Aorta (tissue), 5 donors: ENCODE data around the gene ARRB2. TPM values are rescaled to one million over a fixed set of nuclear protein-coding genes. Genes with fewer than 3 reads are reported as not detected.

Experiments
- ATAC-seq: fragments of 200-7000 bp; cut with Tn5 transposase; one replicate; pipeline ENCODE4 v1.9.1; 2022; ENCODE audit warnings: moderate library complexity; ENCODE audit not compliant: low FRiP score
- DNase-seq, 2 donors: peaks; one replicate each; pipeline ENCODE4 v3.0.0-alpha.2; 2020
- H3K27ac ChIP-seq, 2 donors: one replicate each; pipeline ENCODE4 v1.5.1; 2013; ENCODE audit warnings: low read length in 2 of 2, mild to moderate bottlenecking in 2 of 2, moderate library complexity in 2 of 2, control low read depth in 1 of 2, inconsistent platforms in 1 of 2, low read depth in 1 of 2
- H3K27me3 ChIP-seq, 2 donors: one replicate each; pipeline ENCODE4 v1.6.1; 2013; ENCODE audit warnings: control low read depth in 1 of 2, low read length in 1 of 2, mild to moderate bottlenecking in 1 of 2, moderate library complexity in 1 of 2; ENCODE audit not compliant: insufficient read depth in 2 of 2, control insufficient read depth in 1 of 2
- H3K36me3 ChIP-seq, 2 donors: one replicate each; pipeline ENCODE4 v1.6.1; 2013; ENCODE audit warnings: control low read depth in 1 of 2, low read length in 1 of 2, mild to moderate bottlenecking in 1 of 2; ENCODE audit not compliant: insufficient read depth in 2 of 2, control insufficient read depth in 1 of 2
- H3K4me1 ChIP-seq, 2 donors: one replicate each; pipeline ENCODE4 v1.6.1; 2013; ENCODE audit warnings: low read length in 2 of 2, control low read depth in 1 of 2, mild to moderate bottlenecking in 1 of 2, moderate library complexity in 1 of 2; ENCODE audit not compliant: insufficient read depth in 2 of 2, control insufficient read depth in 1 of 2
- H3K4me3 ChIP-seq, 2 donors: one replicate each; pipeline ENCODE4 v1.5.1; 2013; ENCODE audit warnings: low read length in 2 of 2, control low read depth in 1 of 2, mild to moderate bottlenecking in 1 of 2
- H3K9me3 ChIP-seq: one replicate; pipeline ENCODE4 v1.6.1; 2013; ENCODE audit warnings: mild to moderate bottlenecking, low read length; ENCODE audit not compliant: control insufficient read depth
- WGBS, 2 donors: extraction: QIAGEN DNeasy Blood & Tissue Kit; methylation state at CpG; one replicate each; pipeline ENCODE4 v1.1.7; 2013; 5-methylcytosine and 5-hydroxymethylcytosine counted together
- intact Hi-C, 2 donors: fragments of 100-400 bp; cut with DNase I; formaldehyde crosslinking; loops; one replicate each; pipeline versions ENCODE4 v1.14.2 to v1.15.0; 2022
- polyA plus RNA-seq, 2 donors: library from polyadenylated mRNA; stranded (reverse); fragments of 200-250 nt; gene quantifications; one replicate each; pipeline ENCODE4 v1.2.3, GENCODE V29; 2013
- total RNA-seq, 2 donors: library from RNA; stranded (reverse); fragmentation: NEBNext Ultra II Directional; extraction: Animal tissue kit (Norgen Biotek cat#: 25700); gene quantifications; one replicate each; pipeline ENCODE4 v1.2.1, GENCODE V29; 2021
- donor health status: healthy with polysubstance abuse.
- donor health status: Bipolar disorder and iron deficiency.
- donor health status: DM: no; HTN: no; CAD: no.
- donor health status: DM: no; HTN: no; CAD: no.
- donor health status: DM: yes; HTN: yes; CAD: no.

ARRB2 gene
- total and polyA plus RNA-seq, 4 donors = 23.2 to 119 (median 63.5) TPM

- Histone ChIP-seq H3K4me1 (no peaks in the 10 kb centered on the region), H3K27ac (no peak overlapping the region), H3K27me3 (no peaks in the 10 kb centered on the region), H3K9me3 (no peaks in the 10 kb centered on the region), H3K4me3 (no peak overlapping the region), H3K36me3 (no peaks in the 10 kb centered on the region)
- intact Hi-C loops = no loop called here
- ATAC-seq = no peak
- 81 to 84% methylated on average over 8 to 9 of the region's 9 CpGs for WGBS, 2 donors
- no peak for DNase-seq
These were observed 15.3 kb downstream of the ARRB2 start for GRCh38 chr17:4725646-4726310.

DNA sequence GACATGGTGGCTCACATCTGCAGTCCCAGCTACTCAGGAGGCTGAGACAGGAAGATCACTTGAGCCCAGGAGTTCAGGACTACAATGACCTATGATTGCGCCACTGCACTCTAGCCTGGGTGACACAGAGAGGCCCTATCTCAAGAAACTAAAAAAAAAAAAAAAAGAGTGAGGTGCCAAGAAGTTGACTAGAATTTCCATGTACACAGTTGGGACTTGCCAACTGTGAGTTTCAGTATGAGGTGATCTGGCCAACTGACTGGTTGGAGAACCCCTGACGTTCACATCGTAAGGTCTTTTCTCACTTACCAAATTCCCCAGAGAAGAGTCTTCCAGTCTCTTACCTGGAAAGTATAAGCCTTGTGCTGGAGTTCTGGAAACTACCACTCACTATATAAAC is 17.7 kb downstream of the ARRB2 start:
- Histone ChIP-seq H3K4me1 (no peaks in the 10 kb centered on the region), H3K27ac (no peak overlapping the region), H3K4me3 (no peak overlapping the region), H3K9me3 (no peaks in the 10 kb centered on the region), H3K27me3 (no peaks in the 10 kb centered on the region), H3K36me3 (no peaks in the 10 kb centered on the region)
- ATAC-seq (no peak), DNase-seq (no peak)
- intact Hi-C loops = no loop called here
- 34 to 45% methylated on average over 3 of the region's 3 CpGs for WGBS, 2 donors

GRCh38 chr17:4733073-4733531 is 22.7 kb downstream of the ARRB2 start:
- WGBS, 2 donors = 81 to 84% methylated on average over 6 of the region's 6 CpGs

DNA sequence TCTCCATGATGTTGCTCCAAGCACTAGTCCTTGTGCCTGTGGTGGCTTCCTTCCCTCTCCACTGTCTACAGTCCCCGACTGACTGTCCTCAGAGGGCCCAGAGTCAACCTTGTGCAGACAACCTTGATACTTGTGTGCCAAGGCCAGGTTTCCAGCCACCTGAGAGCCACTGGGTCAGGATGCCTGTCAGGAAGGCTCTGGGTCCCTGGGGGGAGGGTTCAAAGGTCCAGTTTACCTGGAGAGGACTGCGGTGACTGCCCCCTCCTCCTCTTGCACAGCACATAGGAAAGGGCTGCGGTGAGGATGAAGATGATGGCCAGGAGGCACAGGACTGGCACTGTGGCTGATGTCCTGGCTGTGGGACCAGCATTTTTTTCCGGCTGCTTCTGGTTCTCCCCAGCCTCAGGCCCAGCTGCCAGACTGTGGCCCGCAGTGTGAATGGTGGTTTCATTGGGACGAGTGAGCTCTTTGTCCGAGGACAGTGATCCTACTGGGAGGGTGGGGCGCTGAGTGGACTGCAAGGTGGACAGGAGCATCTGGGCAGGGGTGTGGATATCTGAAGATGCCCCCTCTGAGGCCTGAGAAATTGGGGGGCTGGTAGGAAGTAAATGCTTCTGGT is 24.5 kb downstream of the ARRB2 start:
- Histone ChIP-seq H3K27ac (no peak overlapping the region), H3K27me3 (no peaks in the 10 kb centered on the region), H3K4me1 (no peaks in the 10 kb centered on the region), H3K4me3 (no peak overlapping the region), H3K9me3 (no peaks in the 10 kb centered on the region), H3K36me3 (no peaks in the 10 kb centered on the region)
- ATAC-seq (no peak), DNase-seq (peak in 1 of 2 donors; percentile 46)
- intact Hi-C loops = loop anchor here (5.0 to 10.0 kb wide), 5 partner anchors 50 to 162 kb away; partner anchors contain the start of genes GLTPD2 (in 2 of the 2), VMO1 (in 2 of the 2) and C17orf107 (in 1 of the 2)
- 91 to 92% methylated on average over 8 of the region's 8 CpGs for WGBS, 2 donors

More at GRCh38 chr17:4733073-4733531, 22.7 kb downstream of the ARRB2 start:
- intact Hi-C loops = loop anchor here (5.0 to 10.0 kb wide), 4 partner anchors 52 to 154 kb away; partner anchors contain the start of genes GLTPD2 (in 2 of the 2) and VMO1 (in 2 of the 2)
- H3K4me3 ChIP-seq = no peak overlapping the region
- H3K9me3 ChIP-seq = no peaks in the 10 kb centered on the region
- H3K4me1 ChIP-seq = no peaks in the 10 kb centered on the region
- DNase-seq (peak in 1 of 2 donors; percentile 76), ATAC-seq (no peak)
- H3K27me3 ChIP-seq = no peaks in the 10 kb centered on the region
- H3K36me3 ChIP-seq = no peaks in the 10 kb centered on the region
- no peak overlapping the region for H3K27ac ChIP-seq

DNA sequence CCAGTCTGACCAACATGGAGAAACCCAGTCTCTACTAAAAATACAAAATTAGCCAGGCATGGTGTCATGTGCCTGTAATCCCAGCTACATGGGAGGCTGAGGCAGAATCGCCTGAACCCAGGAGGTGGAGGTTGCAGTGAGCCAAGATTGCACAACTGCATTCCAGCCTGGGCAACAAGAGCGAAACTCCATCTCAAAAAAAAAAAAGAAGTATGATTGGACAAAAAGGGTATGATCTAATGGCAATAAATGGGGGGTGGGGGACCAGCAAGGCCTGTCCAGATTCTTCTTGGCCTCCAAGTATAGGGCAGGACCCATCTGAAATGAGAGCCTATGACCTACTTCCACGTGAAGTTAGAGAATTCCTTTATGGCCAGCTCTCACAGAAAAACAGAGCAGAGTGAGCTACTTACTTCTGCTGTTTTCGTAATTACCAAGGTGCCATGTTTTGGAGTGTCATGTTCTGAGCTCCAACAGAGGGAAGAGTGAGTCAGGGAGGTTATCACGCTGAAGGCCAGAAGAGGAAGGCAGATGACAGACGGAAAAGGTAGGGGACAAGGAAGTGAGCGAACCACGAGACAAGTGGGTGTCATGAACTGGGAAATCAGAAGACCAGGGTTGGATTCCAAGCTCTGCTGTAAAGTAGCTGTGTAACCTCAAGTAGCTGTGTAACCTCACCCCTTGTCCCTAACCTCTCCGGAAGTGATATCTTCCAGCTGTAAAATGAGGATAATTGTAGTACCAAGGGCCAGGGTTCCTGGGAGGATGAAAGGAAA is 25.6 kb downstream of the ARRB2 start:
- DNase-seq (peak in 1 of 2 donors; percentile 68), ATAC-seq (no peak)
- Histone ChIP-seq H3K27ac (no peak overlapping the region), H3K4me3 (no peak overlapping the region), H3K27me3 (no peaks in the 10 kb centered on the region), H3K4me1 (no peaks in the 10 kb centered on the region), H3K9me3 (no peaks in the 10 kb centered on the region), H3K36me3 (no peaks in the 10 kb centered on the region)
- 79 to 81% methylated on average over 9 of the region's 9 CpGs for WGBS, 2 donors
- intact Hi-C loops = loop anchor here (5.0 to 10.0 kb wide), 3 partner anchors 49 to 161 kb away; partner anchors contain the start of genes C17orf107 (in 1 of the 2), GLTPD2 (in 1 of the 2) and VMO1 (in 1 of the 2)

DNA sequence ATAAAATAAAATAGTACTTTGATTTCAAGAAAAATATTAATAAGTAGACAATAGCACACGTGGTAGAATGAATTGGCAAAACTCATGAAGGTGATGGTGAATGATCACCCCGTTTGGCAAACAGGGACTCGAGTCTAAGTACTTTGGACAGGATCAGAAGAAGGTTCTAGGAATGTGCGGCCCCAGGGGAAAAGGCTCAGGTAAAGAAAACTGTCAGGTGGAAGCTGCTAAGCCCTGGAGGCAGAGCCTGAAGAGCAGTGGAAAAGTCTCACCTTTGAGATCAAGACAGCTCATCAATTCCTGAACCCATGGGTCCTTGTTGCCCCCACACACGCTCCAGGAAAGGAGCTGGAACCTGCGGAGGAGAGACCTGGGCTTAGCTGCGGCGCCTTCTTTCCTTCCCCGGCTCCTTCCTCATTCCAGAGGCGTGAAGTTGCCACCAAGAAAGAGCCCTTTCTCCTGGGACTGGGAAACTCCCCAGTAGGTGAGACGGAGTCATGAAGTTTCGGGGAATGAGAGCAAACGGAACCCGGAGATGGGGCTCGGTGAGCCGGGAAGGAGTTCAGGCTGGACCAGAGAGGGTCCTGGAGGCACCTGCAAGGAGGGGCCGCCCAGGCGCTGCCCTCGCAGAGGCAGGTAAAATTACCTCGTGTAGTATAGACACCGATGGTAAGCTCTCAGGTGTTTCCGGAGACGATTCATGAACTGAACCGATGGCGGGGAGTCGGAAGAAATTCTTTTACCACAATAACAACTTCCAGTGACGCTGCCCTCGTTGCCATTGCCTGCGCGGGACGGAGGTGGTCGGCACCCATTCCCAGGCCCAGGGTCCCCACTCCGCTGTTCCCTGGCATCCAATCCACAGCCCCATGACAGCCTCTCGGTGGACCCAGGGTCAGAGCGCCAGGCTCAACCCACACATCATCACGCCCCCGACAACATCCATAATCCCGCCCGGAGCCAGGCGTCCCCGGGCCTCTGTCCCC is 28.0 kb downstream of the ARRB2 start:
- intact Hi-C loops = loop anchor here (5.0 to 10.0 kb wide), 3 partner anchors 46 to 159 kb away; partner anchors contain the start of genes C17orf107 (in 1 of the 2), GLTPD2 (in 1 of the 2) and VMO1 (in 1 of the 2)
- no peaks in the 10 kb centered on the region for H3K27me3 ChIP-seq
- no peaks in the 10 kb centered on the region for H3K4me1 ChIP-seq
- 25 to 26% methylated on average over 41 of the region's 41 CpGs for whole genome bisulfite sequencing, 2 donors
- DNase-seq (peak in 1 of 2 donors; percentile 35), ATAC-seq (peak; percentile 24)
- H3K4me3 ChIP-seq = peak overlapping the region in 1 of 2 donors; percentile 61
- no peaks in the 10 kb centered on the region for H3K9me3 ChIP-seq
- no peaks in the 10 kb centered on the region for H3K36me3 ChIP-seq
- no peak overlapping the region for H3K27ac ChIP-seq

- Histone ChIP-seq H3K27ac (no peak within 1 kb of the TSS), H3K36me3 (no peaks in the 10 kb centered on the region), H3K27me3 (no peaks in the 10 kb centered on the region), H3K4me1 (no peaks in the 10 kb centered on the region), H3K9me3 (no peaks in the 10 kb centered on the region), H3K4me3 (peak within 1 kb of the TSS; percentile 61 to 62)
- ATAC-seq = peak; percentile 70
- DNase-seq = peak; percentile 78 to 90
- intact Hi-C loops = loop anchor here (5.0 to 10.0 kb wide), 3 partner anchors 45 to 158 kb away; partner anchors contain the start of genes C17orf107 (in 1 of the 2), GLTPD2 (in 1 of the 2) and VMO1 (in 1 of the 2)
- 0% methylated on average over 72 to 100 of the region's 100 CpGs for WGBS, 2 donors
These were observed 28.9 kb downstream of the ARRB2 start, which contains the start of the genes CXCL16 and ZMYND15 for GRCh38 chr17:4739122-4740024. Gene CXCL16 (minus strand): TSS chr17:4739928. CDS start chr17:4739339, 589 bp downstream. Gene ZMYND15 (plus strand): TSS chr17:4739833. CDS start chr17:4740549, 716 bp downstream.
